ENCODE measurements around the gene ENOX2. TPM values are rescaled to one million over a fixed set of nuclear protein-coding genes. Genes with fewer than 3 reads are reported as not detected.

The ENOX2 gene
- polyA plus RNA-seq, 3 donors: 6.8 to 22.1 (median 14.7) TPM

GRCh38 chrX:130884627-130885026 lies 18.4 kb downstream of the ENOX2 start:
- H3K79me2 ChIP-seq (ENCODE audit: insufficient read depth, low read length): no peaks in the 10 kb centered on the region
- H3K4me3 ChIP-seq (replicated peaks in 1 of 3; ENCODE audit: low read depth in 2 of 3, low read length in 3 of 3): no peak overlapping the region
- H3K4me1 ChIP-seq (ENCODE audit: control insufficient read depth in 1 of 2, insufficient read depth in 2 of 2, low read length in 2 of 2): no peaks in the 10 kb centered on the region
- TF ChIP-seq CTCF (IDR thresholded peaks at IDR 0.05): no peak
- no peaks in the 10 kb centered on the region for H3K9me3 Mint-ChIP-seq
- H3K9me3 ChIP-seq (replicated peaks in 1 of 2; ENCODE audit: control insufficient read depth in 1 of 2, insufficient read depth in 1 of 2, low read length in 2 of 2): no peaks in the 10 kb centered on the region
- H3K27me3 Mint-ChIP-seq (ENCODE audit: low read depth in 3 of 3): peaks cover 2 to 3% (median 2%) of the 10 kb centered on the region in 3 donors
- no peak overlapping the region for H3K27ac Mint-ChIP-seq
- DNase-seq: no peak
- H2AFZ ChIP-seq (ENCODE audit: insufficient read depth, low read depth, low read length, poor library complexity, severe bottlenecking): no peak overlapping the region
- no peak overlapping the region for H3K27ac ChIP-seq (ENCODE audit: low read depth in 1 of 2, low read length in 2 of 2)
- no peaks in the 10 kb centered on the region for H4K20me1 ChIP-seq (ENCODE audit: insufficient read depth, low read length)
- H3K4me3 Mint-ChIP-seq: no peak overlapping the region
- no peaks in the 10 kb centered on the region for H3K27me3 ChIP-seq (ENCODE audit: control insufficient read depth in 2 of 2, insufficient read depth in 2 of 2, low read length in 2 of 2)
- H3K4me1 Mint-ChIP-seq: peaks cover 4% of the 10 kb centered on the region
- H3K9ac ChIP-seq (ENCODE audit: insufficient read depth, low read length, poor library complexity, severe bottlenecking): no peak overlapping the region
- H3K36me3 Mint-ChIP-seq: peaks cover 0 to 7% of the 10 kb centered on the region in 2 donors
- intact Hi-C loops (cut with micrococcal nuclease): no loop called here
- H3K36me3 ChIP-seq (replicated peaks in 1 of 2; ENCODE audit: control insufficient read depth in 1 of 2, insufficient read depth in 2 of 2, low read length in 2 of 2): no peaks in the 10 kb centered on the region
- no peak overlapping the region for H3K4me2 ChIP-seq (replicated peaks; ENCODE audit: extremely low read depth, low read length, poor library complexity, severe bottlenecking)

- Histone ChIP-seq H3K79me2 (ENCODE audit: insufficient read depth, low read length) (no peaks in the 10 kb centered on the region), H3K36me3 (replicated peaks in 1 of 2; ENCODE audit: control insufficient read depth in 1 of 2, insufficient read depth in 2 of 2, low read length in 2 of 2) (no peaks in the 10 kb centered on the region), H2AFZ (ENCODE audit: insufficient read depth, low read depth, low read length, poor library complexity, severe bottlenecking) (no peak overlapping the region), H3K9ac (ENCODE audit: insufficient read depth, low read length, poor library complexity, severe bottlenecking) (no peak overlapping the region), H4K20me1 (ENCODE audit: insufficient read depth, low read length) (no peaks in the 10 kb centered on the region), H3K4me3 (replicated peaks in 1 of 3; ENCODE audit: low read depth in 2 of 3, low read length in 3 of 3) (no peak overlapping the region), H3K4me2 (replicated peaks; ENCODE audit: extremely low read depth, low read length, poor library complexity, severe bottlenecking) (no peak overlapping the region), H3K9me3 (replicated peaks in 1 of 2; ENCODE audit: control insufficient read depth in 1 of 2, insufficient read depth in 1 of 2, low read length in 2 of 2) (no peaks in the 10 kb centered on the region), H3K27ac (ENCODE audit: low read depth in 1 of 2, low read length in 2 of 2) (no peak overlapping the region), H3K27me3 (ENCODE audit: control insufficient read depth in 2 of 2, insufficient read depth in 2 of 2, low read length in 2 of 2) (no peaks in the 10 kb centered on the region), H3K4me1 (ENCODE audit: control insufficient read depth in 1 of 2, insufficient read depth in 2 of 2, low read length in 2 of 2) (peaks cover 0 to 4% of the 10 kb centered on the region in 2 donors)
- intact Hi-C loops (cut with micrococcal nuclease): no loop called here
- DNase-seq: no peak
- Mint-ChIP-seq H3K36me3 (peaks cover 0 to 5% of the 10 kb centered on the region in 2 donors), H3K9me3 (peaks cover 0 to 3% (median 0%) of the 10 kb centered on the region in 7 donors), H3K27ac (peak overlapping the region in 1 of 7 donors; percentile 55), H3K27me3 (ENCODE audit: low read depth in 3 of 3) (peaks cover 1 to 2% (median 2%) of the 10 kb centered on the region in 3 donors), H3K4me1 (peaks cover 15% of the 10 kb centered on the region), H3K4me3 (peak overlapping the region in 1 of 2 donors; percentile 54)
- no CpG with 5 or more reads among the region's 2 CpGs for WGBS (ENCODE audit: insufficient coverage)
- no peak for TF ChIP-seq CTCF (IDR thresholded peaks at IDR 0.05)
Measured at GRCh38 chrX:130879869-130880268, 23.1 kb downstream of the ENOX2 start.

Measured in CD14-positive monocyte (primary cell).